ENCODE results near the gene IFT172.

DNA sequence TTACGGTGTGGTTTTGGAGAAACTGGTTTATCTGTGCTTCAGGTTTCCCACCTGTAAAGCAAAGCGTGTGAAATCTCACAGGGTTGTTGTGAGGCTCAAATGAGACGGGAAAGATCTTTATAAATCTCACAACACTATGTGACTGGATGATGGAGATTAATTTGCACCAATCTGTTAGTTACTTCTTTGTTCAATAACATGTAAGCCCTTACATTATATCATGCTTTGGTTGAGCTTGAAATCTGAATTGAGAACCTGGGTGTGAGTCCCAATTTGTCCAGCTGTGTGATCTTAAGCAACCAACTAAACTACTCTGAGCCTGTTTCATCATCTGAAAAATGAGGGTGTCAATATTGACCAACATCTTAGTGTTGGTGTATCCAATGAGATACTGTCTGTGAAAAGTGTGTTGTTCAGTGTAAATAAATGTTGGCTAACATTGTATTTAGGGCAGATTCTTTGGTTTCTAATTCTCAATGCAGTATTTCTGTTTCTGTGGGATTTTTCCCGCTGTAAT lies 6.4 kb upstream of the IFT172 start:
- TF ChIP-seq, protein P1, sequence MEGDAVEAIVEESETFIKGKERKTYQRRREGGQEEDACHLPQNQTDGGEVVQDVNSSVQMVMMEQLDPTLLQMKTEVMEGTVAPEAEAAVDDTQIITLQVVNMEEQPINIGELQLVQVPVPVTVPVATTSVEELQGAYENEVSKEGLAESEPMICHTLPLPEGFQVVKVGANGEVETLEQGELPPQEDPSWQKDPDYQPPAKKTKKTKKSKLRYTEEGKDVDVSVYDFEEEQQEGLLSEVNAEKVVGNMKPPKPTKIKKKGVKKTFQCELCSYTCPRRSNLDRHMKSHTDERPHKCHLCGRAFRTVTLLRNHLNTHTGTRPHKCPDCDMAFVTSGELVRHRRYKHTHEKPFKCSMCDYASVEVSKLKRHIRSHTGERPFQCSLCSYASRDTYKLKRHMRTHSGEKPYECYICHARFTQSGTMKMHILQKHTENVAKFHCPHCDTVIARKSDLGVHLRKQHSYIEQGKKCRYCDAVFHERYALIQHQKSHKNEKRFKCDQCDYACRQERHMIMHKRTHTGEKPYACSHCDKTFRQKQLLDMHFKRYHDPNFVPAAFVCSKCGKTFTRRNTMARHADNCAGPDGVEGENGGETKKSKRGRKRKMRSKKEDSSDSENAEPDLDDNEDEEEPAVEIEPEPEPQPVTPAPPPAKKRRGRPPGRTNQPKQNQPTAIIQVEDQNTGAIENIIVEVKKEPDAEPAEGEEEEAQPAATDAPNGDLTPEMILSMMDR (IDR thresholded peaks at IDR 0.05), result no peak
- TF ChIP-seq ZNF138 (CRISPR knock-in tag; conservative IDR thresholded peaks at IDR 0.05) (no peak), CREB1 (CRISPR knock-in tag; IDR thresholded peaks at IDR 0.05) (no peak), NFYB (CRISPR knock-in tag; conservative IDR thresholded peaks at IDR 0.05; ENCODE audit: low read depth) (no peak), KAT7 (CRISPR knock-in tag; IDR thresholded peaks at IDR 0.05; ENCODE audit: borderline replicate concordance) (no peak), EMX1 (CRISPR knock-in tag; IDR thresholded peaks at IDR 0.05) (no peak), CBFB (CRISPR knock-in tag; IDR thresholded peaks at IDR 0.05; ENCODE audit: low read depth) (no peak)
- TF ChIP-seq, protein P2, sequence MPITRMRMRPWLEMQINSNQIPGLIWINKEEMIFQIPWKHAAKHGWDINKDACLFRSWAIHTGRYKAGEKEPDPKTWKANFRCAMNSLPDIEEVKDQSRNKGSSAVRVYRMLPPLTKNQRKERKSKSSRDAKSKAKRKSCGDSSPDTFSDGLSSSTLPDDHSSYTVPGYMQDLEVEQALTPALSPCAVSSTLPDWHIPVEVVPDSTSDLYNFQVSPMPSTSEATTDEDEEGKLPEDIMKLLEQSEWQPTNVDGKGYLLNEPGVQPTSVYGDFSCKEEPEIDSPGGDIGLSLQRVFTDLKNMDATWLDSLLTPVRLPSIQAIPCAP (CRISPR knock-in tag; IDR thresholded peaks at IDR 0.05), result no peak
- TF ChIP-seq, protein P3, sequence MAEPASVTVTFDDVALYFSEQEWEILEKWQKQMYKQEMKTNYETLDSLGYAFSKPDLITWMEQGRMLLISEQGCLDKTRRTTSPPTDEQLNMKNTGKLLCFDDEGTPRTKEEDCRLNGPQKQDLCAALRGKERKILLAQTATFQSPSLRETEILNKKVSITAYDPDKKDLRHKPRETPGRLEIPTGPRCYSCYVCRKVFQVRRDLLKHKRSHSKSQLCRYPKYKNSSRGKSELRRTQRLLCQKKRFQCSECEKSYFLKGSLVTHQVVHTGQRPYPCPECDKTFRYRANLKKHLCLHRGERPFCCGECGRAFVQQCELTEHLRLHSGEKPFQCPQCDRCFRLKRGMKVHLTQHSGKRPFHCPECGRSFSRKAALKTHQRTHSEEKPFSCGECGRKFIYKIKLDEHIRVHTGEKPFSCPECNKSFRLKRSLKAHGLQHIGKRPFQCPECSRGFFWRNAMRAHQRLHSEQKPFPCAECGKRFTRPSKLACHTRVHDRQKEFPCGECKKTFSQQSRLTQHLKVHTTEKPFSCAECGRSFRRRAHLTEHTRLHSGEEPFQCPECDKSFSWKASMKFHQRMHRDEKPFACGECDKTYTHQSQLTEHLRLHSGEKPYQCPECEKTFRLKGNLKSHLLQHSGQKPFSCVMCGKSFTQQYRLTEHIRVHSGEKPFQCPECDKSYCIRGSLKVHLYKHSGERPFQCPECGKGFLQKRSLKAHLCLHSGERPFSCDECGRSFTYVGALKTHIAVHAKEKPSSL (CRISPR knock-in tag; conservative IDR thresholded peaks at IDR 0.05), result no peak
- TF ChIP-seq, protein P4, sequence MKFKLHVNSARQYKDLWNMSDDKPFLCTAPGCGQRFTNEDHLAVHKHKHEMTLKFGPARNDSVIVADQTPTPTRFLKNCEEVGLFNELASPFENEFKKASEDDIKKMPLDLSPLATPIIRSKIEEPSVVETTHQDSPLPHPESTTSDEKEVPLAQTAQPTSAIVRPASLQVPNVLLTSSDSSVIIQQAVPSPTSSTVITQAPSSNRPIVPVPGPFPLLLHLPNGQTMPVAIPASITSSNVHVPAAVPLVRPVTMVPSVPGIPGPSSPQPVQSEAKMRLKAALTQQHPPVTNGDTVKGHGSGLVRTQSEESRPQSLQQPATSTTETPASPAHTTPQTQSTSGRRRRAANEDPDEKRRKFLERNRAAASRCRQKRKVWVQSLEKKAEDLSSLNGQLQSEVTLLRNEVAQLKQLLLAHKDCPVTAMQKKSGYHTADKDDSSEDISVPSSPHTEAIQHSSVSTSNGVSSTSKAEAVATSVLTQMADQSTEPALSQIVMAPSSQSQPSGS (CRISPR knock-in tag; IDR thresholded peaks at IDR 0.05; ENCODE audit: borderline replicate concordance, low read depth), result no peak
- TF ChIP-seq, protein P5, sequence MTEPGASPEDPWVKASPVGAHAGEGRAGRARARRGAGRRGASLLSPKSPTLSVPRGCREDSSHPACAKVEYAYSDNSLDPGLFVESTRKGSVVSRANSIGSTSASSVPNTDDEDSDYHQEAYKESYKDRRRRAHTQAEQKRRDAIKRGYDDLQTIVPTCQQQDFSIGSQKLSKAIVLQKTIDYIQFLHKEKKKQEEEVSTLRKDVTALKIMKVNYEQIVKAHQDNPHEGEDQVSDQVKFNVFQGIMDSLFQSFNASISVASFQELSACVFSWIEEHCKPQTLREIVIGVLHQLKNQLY (CRISPR knock-in tag; IDR thresholded peaks at IDR 0.05), result no peak
- TF ChIP-seq, protein P6, sequence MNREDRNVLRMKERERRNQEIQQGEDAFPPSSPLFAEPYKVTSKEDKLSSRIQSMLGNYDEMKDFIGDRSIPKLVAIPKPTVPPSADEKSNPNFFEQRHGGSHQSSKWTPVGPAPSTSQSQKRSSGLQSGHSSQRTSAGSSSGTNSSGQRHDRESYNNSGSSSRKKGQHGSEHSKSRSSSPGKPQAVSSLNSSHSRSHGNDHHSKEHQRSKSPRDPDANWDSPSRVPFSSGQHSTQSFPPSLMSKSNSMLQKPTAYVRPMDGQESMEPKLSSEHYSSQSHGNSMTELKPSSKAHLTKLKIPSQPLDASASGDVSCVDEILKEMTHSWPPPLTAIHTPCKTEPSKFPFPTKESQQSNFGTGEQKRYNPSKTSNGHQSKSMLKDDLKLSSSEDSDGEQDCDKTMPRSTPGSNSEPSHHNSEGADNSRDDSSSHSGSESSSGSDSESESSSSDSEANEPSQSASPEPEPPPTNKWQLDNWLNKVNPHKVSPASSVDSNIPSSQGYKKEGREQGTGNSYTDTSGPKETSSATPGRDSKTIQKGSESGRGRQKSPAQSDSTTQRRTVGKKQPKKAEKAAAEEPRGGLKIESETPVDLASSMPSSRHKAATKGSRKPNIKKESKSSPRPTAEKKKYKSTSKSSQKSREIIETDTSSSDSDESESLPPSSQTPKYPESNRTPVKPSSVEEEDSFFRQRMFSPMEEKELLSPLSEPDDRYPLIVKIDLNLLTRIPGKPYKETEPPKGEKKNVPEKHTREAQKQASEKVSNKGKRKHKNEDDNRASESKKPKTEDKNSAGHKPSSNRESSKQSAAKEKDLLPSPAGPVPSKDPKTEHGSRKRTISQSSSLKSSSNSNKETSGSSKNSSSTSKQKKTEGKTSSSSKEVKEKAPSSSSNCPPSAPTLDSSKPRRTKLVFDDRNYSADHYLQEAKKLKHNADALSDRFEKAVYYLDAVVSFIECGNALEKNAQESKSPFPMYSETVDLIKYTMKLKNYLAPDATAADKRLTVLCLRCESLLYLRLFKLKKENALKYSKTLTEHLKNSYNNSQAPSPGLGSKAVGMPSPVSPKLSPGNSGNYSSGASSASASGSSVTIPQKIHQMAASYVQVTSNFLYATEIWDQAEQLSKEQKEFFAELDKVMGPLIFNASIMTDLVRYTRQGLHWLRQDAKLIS (CRISPR knock-in tag; IDR thresholded peaks at IDR 0.05; ENCODE audit: borderline replicate concordance), result no peak
- TF ChIP-seq, protein P7, sequence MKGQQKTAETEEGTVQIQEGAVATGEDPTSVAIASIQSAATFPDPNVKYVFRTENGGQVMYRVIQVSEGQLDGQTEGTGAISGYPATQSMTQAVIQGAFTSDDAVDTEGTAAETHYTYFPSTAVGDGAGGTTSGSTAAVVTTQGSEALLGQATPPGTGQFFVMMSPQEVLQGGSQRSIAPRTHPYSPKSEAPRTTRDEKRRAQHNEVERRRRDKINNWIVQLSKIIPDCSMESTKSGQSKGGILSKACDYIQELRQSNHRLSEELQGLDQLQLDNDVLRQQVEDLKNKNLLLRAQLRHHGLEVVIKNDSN (CRISPR knock-in tag; IDR thresholded peaks at IDR 0.05), result no peak
- TF ChIP-seq, protein P8, sequence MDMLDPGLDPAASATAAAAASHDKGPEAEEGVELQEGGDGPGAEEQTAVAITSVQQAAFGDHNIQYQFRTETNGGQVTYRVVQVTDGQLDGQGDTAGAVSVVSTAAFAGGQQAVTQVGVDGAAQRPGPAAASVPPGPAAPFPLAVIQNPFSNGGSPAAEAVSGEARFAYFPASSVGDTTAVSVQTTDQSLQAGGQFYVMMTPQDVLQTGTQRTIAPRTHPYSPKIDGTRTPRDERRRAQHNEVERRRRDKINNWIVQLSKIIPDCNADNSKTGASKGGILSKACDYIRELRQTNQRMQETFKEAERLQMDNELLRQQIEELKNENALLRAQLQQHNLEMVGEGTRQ (CRISPR knock-in tag; IDR thresholded peaks at IDR 0.05), result no peak

Measured in WTC11 (cell line).